ENCODE data around the gene RERE.
"Not testable (repeated sequence)": the region's sequence is repeated elsewhere in the genome, so short reads cannot be mapped to it uniquely, and the experiment has no call there.

Gene RERE

DNA sequence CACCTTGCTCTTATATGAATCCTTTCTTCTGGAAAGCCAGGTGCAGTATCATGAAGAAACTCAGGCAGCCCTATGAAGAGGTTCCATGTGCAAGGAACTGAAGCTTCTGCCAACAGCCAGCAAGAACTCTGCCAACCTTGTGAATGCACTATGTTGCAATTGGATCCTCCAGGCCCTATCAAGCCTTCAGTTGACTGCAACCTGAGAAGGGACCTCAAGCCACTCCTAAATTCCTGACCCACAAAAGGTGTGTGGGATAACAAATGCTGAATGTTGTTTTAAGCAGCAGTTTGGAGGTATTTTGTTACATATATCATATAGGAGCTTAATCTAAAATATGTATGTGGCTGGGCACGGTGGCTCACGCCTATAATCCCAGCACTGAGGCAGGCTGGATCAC, 84.0 kb downstream of the RERE start:
- TF ChIP-seq, protein P1, sequence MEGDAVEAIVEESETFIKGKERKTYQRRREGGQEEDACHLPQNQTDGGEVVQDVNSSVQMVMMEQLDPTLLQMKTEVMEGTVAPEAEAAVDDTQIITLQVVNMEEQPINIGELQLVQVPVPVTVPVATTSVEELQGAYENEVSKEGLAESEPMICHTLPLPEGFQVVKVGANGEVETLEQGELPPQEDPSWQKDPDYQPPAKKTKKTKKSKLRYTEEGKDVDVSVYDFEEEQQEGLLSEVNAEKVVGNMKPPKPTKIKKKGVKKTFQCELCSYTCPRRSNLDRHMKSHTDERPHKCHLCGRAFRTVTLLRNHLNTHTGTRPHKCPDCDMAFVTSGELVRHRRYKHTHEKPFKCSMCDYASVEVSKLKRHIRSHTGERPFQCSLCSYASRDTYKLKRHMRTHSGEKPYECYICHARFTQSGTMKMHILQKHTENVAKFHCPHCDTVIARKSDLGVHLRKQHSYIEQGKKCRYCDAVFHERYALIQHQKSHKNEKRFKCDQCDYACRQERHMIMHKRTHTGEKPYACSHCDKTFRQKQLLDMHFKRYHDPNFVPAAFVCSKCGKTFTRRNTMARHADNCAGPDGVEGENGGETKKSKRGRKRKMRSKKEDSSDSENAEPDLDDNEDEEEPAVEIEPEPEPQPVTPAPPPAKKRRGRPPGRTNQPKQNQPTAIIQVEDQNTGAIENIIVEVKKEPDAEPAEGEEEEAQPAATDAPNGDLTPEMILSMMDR (IDR thresholded peaks at IDR 0.05; ENCODE audit: control insufficient read depth, extremely low read depth, insufficient read depth), result no peak
- H3K4me3 ChIP-seq (ENCODE audit: low read depth, low read length), result no peak overlapping the region
- no peak for DNase-seq (ENCODE audit: low read depth)

DNA sequence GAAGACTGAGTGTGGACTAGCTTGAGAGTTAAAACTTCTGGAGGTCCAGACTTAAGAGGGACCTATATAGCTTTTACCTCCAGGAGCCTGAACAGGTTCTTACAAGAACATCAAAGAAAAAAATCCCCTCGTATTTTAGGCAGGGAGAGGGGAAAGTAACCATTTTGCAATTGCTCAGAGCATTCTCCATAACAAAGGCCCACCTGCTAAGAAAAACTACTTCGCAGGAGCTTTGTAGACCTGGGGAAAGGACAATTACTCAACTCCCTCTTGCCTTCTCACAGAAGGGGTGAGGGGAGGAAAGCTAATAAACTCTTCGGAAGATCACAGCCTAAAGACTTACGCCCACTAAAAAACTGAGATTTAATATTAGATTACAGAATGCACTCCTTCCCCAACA, 86.3 kb downstream of the RERE start:
- no peak overlapping the region for H3K4me3 ChIP-seq (ENCODE audit: low read depth, low read length)
- TF ChIP-seq, protein P1 (IDR thresholded peaks at IDR 0.05; ENCODE audit: control insufficient read depth, extremely low read depth, insufficient read depth), result no peak
- no peak for DNase-seq (ENCODE audit: low read depth)

DNA sequence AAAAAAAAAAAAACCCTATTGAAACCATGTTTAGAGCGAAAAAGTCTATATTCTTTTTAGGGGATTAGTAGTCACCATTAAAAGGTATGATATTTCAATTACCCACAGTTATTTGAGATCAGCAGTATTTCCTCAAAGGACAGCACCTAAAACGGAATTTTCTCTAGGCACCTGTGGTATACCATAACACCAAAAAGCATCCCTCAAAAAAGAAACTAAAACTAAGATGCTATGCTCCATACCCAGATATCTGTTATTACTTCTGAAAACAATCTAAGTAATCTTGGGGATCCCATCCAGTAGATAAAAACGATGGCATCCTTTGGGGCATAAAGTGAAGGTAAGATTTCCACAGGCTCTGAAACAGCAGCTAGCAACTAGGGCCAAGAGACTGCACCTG, 89.0 kb downstream of the RERE start:
- no peak overlapping the region for H3K4me3 ChIP-seq (ENCODE audit: low read depth, low read length)
- no peak for DNase-seq (ENCODE audit: low read depth)
- TF ChIP-seq, protein P1 (IDR thresholded peaks at IDR 0.05; ENCODE audit: control insufficient read depth, extremely low read depth, insufficient read depth), result no peak

DNA sequence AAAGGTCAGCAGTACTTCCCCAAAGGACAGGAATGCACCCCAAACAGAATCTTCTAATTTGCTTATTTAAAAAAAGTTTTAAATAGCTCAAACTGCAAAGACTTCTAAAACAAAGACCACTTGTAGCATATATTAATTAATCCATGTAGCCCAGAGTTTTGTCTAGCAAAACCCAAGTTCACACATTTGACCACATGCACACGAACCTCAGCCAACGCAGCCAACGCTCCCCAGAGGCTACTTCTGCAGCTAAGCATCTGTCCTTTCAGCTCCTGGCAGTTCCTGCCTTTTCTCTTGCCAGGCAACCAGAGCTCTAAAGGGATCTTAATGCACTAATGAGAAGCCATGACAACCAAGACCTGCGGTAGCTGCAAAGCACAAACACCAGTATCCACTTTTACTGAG, 89.6 kb downstream of the RERE start:
- no peak overlapping the region for H3K4me3 ChIP-seq (ENCODE audit: low read depth, low read length)
- TF ChIP-seq, protein P1 (IDR thresholded peaks at IDR 0.05; ENCODE audit: control insufficient read depth, extremely low read depth, insufficient read depth), result no peak
- no peak for DNase-seq (ENCODE audit: low read depth)

DNA sequence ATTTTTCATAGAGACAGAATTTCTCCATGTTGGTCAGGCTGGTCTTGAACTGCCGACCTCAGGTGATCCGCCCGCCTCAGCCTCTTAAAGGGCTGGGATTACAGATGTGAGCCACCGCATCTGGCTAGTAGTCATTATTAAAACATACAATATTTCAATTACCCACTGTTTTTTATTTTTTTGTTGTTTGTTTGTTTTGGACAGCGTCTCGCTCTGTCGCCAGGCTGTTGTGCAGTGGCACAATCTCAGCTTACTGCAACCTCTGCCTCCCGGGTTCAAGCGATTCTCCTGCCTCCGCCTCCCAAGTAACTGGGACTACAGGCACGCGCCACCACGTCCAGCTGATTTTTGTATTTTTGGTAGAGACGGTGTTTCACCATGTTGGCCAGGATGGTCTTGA, 90.1 kb downstream of the RERE start:
- not testable (repeated sequence) for DNase-seq (ENCODE audit: low read depth); H3K4me3 ChIP-seq (ENCODE audit: low read depth, low read length)

DNA sequence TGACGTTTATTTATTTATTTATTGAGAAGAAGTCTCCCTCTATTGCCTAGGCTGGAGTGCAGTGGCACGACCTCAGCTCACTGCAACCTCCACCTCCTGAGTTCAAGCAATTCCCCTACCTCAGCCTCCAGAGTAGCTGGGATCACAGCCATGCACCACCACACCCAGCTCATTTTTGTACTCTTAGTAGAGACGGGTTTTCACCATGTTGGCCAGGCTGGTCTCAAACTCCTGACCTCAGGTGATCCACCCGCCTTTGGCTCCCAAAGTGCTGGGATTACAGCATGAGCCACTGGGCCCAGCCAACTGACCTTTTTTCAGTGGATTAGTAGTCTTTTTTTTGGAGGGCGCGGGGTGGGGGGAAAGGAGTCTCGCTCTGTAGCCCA, 90.6 kb downstream of the RERE start:
- H3K4me3 ChIP-seq (ENCODE audit: low read depth, low read length); DNase-seq (ENCODE audit: low read depth): not testable (repeated sequence)

DNA sequence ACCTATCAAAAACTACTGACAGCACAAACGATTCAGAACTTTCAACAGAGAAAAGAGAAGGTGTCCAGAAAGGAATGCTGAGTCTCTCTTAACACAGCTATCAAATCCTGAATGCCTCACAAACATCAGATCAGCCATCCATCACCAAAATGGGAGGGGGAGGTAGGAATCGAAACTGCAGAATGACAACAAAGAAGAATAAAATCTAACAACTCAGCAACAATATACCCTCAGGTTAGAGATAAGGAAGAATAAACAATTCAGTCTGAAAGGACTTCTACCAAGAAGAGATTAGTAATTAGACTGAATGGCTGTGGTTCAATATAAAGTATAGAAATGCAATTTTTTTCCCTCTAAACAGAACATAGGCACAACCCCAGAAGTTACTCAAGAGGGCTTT, 94.4 kb downstream of the RERE start:
- TF ChIP-seq, protein P1 (IDR thresholded peaks at IDR 0.05; ENCODE audit: control insufficient read depth, extremely low read depth, insufficient read depth), result no peak
- H3K4me3 ChIP-seq (ENCODE audit: low read depth, low read length), result no peak overlapping the region
- no peak for DNase-seq (ENCODE audit: low read depth)

DNA sequence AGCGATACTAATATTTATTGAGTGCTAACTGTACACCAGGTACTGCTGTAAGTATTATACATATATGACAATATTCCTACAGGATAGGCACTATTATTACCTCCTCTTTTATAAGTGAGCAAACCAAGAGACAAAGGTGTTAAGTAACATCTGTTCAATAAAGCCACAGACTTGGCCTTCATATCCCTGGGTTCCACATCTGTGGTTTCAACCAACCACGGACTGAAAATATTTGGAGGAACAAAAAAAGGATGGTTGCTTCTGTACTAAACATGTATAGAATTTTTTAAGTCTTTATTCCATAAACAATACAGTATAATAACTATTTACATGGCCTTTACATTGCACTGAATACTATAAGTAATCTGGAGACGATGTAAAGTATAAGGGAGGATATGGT, 95.1 kb downstream of the RERE start:
- no peak overlapping the region for H3K4me3 ChIP-seq (ENCODE audit: low read depth, low read length)
- DNase-seq (ENCODE audit: low read depth), result no peak
- TF ChIP-seq, protein P1 (IDR thresholded peaks at IDR 0.05; ENCODE audit: control insufficient read depth, extremely low read depth, insufficient read depth), result no peak
